GM18502 (cell line): ENCODE measurements around the gene SBDS.

Source experiments
- ATAC-seq: cut with Tn5 transposase; IDR thresholded peaks from one replicate; pipeline ENCODE4 v1.9.1; 2021; ENCODE audit warnings: mild to moderate bottlenecking; ENCODE audit not compliant: unreplicated experiment, poor library complexity

The SBDS gene

DNA sequence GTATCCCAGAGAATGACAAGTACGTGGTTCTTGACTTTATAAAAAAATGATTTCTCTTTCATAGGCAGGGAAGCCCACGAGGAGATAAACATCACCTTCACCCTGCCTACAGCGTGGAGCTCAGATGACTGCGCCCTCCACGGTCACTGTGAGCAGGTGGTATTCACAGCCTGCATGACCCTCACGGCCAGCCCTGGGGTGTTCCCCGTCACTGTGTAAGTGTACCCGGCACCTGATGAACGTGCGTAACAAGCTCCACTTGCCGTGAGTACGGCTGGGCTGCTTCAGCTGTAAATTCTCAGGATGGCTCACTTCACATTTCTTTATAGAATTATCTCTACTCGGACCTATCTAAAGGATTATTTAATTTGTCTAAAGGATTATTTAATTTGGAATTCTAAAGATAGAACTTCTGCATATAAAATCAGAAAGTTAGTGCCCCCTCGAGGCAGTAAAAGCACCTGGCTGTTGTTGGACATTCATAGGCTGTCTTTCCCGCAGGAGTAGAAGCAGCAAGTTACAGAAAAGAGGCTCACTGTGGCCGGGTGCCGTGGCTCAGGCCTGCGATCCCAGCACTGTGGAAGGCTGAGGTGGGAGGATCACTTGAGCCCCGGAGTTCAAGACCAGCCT is 46.8 kb downstream of the SBDS start:
- no peak for ATAC-seq

DNA sequence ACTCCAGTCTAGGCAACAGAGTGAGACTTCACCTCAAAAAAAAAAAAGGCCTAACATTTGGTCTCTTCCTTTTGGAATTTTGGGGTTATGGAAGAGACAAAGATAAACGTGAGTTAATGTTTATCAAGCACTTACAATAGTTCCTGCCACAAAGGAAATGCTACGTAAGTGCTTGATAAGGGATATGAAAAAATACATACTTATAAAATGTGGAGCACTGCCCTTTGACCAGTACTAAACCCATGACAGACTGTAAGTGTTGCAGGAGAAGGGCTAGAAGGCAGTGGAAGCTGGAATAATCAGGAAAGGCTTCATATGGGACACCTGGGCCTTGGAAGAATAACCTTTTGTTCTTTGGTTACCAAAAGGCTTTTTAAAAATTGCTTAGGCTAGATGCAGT is 48.8 kb downstream of the SBDS start:
- ATAC-seq = no peak

DNA sequence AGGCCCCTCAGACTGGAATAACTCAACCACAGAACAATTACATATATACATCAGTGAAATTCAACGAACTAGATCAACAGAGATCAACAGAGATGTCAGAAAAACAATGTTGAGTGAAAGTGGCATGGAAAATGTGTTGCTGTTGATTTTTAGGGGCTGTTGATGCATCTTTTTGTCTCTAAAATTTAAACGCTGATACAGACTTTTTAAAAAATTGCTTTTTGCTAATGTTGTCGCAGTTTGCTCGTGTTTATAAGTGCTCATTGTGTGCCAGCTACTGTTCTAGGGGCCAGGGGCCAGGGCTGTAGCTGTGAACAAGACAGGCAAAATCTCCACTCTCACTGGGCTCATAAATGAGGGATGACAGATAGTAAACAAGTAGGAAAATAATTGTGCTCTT is 56.1 kb downstream of the SBDS start:
- ATAC-seq = no peak

- no peak for ATAC-seq
These were observed 57.4 kb downstream of the SBDS start for GRCh38 chr7:66937940-66938339.
